Left hindlimb (tissue), 1 donor: Measurements from ENCODE around the gene LRP4.
A peak's percentile ranks its signal among the peaks of the same experiment; 100 is the strongest.

Experiments
- DNase-seq: peaks from one replicate; pipeline ENCODE4 v3.0.0-alpha.2; 2018

The LRP4 gene

DNA sequence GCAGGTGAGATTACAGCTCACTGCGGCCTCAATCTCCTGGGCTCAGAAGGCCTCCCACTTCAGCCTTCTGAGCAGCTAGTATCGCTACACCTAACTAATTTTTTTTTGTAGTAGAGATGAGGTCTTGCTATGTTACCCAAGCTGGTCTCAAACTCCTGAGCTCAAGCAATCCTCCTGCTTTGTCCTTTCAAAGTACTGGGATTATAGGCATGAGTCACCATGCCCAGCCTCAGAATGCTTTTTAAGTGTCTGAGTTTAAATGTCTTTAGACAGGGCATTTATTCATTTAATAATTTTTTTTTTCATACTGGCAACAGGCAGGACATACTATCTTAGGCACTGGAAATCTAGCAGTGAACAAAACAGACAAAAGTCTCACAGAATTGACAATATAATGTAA lies 27.7 kb downstream of the LRP4 start:
- DNase-seq, result no peak

DNA sequence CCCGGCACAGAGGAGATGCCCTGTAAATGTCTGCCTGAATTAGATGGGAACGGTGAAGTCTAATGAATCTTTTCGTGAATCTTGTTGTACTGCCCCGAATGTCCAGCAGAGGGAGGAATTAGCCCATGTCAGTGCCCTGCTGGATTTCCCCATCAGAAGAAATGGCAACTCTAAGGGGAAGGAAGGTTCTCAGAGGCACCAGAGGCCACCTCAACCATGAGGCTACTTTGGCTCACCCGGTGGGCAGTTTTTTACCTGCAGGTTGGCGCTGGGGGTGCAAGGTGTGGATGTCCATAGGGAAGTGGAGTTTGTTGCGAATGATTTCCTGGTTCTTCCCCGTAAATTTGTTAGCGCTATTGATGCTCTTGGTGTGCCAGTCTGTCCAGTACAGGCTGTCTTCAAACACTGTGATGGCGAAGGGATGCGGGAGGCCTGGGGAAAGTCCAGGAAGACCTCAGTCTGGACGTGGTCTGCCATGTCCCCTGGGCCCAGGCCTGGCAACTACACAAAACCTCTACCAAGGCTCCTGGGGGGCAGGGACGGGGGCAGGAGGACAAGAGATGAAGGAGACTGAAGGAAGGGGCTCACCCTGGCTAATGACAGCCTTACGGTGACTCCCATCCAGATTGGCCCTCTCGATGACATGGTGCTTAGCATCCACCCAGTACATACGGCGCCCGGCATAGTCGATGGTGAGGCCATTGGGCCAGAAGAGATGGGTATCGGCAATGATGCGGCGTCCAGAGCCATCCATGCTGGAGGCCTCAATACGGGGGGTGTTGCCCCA lies 28.5 kb downstream of the LRP4 start:
- peak; percentile 63 for DNase-seq

DNA sequence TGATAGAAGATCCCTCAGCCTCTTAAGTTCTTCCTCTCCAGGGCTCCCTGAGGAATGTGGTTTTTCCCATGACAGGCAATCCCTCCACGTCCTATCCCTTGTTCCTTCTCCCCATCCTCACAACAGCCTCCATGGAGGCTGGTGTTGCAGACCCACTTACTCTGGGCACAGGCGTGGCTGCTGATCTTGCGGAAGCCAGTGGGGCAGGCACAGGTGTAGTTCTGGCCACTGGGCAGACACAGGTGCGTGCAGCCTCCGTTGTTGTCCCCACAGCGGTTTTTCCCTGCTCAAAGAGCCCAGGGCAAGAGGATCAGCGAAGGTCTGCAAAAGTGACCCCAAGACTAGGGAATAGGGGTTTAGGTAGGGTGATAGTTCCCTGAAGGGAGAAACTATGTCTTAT lies 29.1 kb downstream of the LRP4 start:
- DNase-seq, result no peak

DNA sequence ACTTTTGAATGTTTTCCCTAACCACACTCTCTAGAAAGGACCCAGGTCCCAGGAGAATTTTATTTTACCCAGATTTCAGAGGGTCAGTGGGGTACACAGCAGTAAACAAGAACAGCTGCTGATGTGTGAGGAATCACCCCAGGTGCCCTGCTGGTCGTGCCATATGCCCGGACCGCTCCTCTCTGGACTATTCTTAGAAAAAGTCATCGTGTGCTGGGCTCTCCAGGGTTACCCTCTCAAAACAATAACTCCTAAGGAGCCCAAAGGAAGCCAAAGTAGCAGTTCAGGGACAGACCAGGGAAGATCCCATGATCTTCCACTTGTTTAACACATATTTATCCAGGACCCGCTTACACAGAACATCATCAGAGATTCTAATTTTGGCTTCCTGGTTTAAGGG lies 29.7 kb downstream of the LRP4 start:
- DNase-seq, result no peak

DNA sequence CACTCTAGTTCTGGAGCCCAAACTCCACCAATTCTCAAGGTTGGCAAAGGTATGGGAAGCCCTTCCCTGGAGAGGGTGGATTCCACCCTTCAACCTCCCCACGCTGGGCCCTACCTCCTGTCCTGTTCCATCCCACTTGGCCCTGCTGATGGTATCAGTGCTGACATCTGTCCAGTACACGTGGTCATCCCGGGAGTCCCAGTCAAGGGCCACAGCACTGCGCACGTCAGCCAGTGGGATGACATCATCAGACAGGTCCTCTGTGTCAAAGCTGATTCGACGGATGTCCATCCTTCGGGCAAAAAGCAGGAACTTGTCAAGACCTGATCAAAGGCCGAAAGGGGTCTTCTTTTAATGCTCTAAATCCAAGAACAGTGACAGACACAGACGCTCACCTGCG lies 32.1 kb downstream of the LRP4 start:
- DNase-seq, result no peak

DNA sequence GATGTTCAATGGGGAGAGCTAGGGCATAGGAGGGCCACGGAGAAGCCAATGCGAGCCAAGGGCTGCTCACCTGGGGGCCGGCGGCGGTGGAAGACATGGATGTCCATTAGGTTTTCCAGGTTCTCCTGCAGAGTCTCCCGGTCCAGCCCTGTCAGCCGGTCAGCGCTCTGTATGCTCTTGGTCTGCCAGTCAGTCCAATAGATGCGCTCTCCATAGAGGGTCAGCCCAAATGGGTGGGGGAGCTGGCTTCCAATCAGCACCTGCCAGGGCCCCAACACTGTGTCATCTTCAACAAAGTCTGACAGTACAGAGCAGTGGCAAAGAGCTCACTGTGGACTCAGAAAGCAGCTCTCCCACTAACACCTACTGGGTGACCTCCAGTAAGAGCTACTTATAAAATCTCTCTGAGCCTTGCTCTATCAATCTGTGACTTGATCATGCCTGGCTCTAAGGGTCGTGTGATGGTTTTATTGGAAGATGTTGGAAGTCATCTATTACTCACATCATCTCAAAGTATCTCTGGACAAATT lies 39.2 kb downstream of the LRP4 start:
- no peak for DNase-seq

DNA sequence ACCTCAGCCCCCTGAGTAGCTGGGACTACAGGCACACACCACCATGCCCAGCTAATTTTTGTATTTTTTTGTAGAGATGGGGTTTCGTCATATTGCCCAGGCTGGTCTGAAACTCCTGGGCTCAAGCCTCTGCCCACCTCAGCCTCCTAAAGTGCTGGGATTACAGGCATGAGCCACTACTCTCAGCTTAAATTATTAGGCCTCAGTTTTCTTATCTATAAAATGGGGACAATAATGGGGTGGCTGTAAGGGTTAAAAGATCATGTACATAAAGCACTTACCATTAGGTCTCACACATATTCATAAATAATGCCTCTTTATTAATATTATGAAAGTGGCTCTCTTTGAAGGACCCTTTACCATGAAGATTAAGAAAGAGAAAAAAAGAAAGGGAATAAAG lies 40.8 kb downstream of the LRP4 start:
- no peak for DNase-seq

DNA sequence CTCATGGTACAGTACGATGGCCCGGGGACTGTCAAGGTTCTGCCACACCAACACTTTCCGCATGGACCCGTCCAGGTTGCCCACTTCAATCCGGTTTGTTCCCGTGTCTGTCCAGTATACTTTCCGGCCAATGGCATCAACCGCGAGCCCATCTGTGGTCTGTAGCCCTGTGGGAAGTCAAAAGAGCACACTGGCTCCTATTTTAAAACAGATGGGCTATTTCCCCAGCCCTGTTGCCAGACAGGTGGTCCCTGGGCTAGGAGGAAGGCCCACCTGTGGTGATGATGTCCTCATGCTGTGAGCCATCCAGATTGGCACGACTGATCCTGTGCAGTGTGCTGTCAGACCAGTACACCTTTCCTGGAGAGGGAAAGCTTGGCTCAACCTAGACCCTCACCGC lies 41.9 kb downstream of the LRP4 start:
- no peak for DNase-seq

DNA sequence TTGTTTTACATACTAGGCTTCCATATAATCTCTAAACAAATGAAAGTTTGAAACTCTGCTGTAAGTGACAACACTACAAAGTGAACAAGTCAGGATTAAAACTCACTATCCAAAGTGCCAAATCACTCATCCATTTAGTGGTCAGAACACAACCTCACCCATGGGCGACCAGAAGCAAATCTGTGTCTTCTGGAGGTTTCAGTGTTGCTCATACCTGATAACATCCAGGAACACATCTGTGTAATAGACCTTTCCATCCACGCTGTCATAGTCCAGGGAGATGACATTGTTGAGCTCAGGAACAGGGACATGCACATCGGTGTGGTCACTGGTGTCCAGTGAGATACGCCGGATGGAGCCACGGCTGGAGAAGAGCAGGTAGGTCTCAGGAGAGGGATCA lies 43.8 kb downstream of the LRP4 start:
- no peak for DNase-seq

DNA sequence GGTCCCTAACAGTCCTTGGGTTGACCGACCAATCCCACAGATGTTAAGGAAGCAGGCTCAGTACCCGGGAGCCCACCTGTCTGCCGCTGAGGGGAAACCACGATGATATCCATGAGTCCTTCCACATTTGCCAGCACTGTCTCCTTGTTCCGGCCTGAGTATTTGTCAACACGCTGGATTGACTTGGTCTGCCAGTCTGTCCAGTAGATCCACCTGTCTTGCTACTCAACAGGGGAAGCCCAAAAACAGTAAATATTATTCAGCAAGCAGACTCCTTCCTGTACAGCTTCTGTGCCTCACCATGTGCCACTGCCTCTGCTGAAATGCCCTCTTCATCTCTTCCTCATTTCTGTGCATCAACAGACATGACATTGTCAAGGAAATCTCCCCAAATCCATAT lies 49.4 kb downstream of the LRP4 start:
- DNase-seq, result no peak

DNA sequence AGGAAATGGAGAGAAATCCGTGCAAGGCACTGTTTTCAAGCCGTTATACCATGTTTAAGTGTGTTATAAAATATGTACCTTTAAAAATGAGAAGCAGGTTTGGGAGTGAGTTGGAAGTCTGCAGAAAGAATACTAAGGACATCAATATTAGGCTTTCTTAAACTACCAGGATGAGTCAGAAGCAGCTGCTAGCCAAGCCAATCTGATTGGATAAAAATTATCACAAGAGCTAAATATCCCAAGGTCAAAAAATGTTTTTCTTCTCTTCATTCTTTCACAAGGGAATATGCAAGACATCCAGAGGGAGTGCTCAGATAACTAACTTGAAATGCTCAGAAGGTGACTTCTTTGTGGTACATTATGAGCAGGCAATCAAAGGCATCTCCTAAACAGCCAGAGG lies 53.0 kb downstream of the LRP4 start:
- no peak for DNase-seq

DNA sequence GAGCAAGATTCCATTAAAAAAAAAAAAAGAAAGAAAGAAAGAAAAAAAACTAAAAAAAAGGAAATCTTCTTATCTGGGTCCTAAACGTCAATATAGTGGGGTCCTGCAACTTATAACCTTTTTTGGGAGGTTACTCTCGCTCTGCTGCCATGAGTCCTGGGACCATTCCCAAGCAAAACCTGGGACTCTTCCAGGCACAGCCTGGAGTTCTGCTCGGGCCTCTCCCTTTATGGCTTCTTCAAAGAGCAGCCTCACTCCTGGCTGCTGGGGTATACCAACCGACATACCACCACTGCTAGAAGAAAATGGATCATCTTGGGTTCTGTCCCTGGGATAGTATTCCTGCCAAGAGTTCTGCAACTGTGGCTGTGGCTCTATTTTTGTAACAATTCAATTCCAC lies 58.1 kb downstream of the LRP4 start:
- DNase-seq, result no peak

DNA sequence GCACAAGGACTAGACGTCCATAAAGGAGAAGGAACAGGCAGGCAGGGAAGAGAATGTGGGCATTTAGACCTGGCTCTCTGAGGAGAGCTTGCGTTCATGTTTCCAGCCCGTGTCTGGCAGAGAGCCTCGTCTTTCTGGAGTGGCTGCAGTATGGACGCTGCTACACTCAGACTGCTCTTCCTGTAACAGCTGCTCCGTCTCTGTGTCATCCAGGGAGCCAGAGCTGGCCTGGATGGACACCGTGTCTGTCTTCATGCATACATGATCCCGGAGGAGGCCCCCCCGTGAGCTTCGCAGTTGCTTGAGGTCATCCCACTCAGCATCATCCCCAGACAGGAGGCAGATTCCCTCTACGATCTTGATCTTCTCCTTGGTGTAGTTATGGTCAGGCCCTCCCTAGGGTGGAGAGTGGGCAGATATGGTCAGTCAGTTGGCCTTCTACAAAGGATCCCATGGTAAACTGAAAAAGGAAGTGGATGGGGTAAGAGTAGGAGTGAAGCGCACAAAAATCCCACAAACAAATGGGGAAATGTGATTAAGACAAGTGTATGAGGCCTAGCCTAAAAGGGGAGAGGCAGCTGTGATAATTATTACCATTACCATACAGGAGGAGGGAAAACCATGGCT lies 59.3 kb downstream of the LRP4 start:
- no peak for DNase-seq

DNA sequence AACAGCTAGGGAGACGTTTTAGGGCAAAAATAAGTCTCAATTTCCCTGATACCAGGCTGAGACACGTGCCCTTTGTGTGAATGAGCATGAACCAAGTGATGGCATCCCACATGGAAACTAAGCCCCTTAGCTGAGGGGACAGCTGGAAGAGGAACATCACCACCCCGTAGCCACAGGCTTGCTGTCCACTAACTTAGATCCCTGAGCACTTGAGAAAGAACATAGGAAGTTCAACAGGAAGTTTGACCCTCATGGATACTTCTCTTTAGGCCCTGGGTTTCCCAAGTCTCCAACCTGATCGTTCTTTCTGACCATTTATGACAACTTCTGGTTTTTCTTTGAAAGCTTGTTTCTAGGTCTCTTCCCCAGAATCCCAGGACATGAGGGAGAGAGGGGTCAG lies 60.7 kb downstream of the LRP4 start:
- no peak for DNase-seq

DNA sequence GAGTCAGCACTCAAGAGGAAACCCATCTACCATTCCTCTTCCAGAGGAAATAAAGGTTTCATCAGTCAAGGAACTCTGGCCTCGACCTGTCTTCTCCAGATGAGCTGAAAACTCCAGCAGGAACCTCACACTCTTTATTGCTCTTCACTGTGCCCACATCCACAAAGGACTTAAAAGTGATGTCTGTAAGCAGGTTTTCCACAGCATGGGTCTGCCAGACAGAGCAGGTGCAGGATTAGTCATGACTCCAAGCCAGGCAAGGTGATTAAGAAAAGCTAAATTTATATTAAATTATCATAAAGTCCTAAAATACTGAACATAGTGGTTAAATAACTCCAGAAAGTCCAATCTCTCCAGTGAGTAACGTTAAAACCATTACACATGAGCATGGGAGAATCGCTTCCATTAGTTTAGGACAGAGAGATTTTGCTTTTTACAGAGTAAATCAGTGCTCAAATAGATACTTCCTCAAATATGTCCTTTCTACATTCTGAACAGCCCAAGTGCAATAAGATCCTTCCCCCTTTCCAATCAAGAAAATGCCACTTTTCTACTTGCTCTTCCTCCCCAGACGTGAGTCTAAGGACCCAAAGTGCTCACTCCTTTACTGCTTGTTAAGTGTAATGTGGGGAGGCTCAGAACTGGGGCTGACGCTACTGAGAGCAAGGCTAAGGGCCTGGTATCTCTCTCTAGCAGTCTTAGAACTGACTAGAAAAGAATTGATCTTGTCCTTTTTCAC lies 61.6 kb downstream of the LRP4 start:
- no peak for DNase-seq

DNA sequence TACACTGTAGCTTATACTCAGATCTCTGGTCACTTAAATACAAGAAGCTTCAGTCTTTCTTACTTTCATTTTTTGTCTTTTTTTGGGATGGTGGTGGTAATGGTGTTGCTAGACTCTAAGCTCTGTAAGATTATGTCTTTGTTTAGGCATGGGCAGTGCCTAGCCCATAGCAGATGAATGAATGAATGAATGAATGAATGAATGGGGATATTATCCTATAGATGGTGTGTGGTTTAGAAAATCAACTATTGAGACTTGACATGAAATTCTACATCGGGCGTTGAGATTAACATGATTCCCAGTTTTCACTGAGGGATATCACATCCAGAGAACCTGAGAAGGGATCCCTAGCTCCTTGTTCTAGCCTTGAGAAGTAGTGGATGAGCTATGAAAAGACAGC lies 62.5 kb downstream of the LRP4 start:
- no peak for DNase-seq

DNA sequence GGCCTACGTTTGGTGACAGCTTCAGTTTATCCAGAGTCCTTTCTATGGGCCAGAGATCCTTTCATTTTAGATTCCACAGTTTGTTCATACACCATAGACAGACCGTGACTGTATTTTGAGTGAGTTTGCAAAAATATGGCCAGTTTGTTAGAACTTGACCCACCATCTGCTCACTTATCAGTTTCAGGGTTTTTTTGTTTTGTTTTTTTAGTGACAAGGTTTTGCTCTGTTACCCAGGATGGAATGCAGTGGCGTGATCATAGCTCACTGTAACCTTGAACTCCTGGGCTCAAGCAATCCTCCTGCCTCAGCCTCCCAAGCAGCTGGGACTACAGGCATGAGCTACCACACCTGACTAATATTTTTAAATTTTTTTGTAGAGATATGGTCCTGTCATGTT lies 63.2 kb downstream of the LRP4 start:
- DNase-seq, result no peak

DNA sequence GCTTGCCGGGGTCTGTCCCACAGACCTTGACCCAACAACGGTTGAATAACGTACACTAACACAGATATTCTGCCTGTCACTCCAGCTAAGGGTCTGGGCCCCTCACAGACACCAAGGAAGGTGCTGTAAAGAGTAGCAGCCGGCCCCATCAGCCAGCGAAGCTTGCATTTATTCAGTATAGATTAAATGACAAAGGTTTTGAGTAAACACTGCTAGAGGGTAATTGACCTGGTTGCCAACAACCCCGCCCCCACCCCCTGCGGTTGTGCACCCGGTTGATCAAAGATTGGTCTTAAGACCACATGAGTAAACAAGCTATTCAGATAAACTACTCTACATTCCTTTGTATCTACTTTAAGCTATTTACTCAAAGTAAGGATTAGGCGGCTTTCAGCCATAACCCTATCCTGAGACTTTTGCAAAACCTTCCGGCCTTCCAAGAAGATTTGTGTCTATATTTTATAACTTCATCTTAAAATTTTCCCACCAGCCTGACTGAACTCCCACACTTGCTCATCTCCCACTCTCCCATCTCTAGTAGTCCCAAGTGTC lies 67.4 kb downstream of the LRP4 start:
- DNase-seq, result no peak

DNA sequence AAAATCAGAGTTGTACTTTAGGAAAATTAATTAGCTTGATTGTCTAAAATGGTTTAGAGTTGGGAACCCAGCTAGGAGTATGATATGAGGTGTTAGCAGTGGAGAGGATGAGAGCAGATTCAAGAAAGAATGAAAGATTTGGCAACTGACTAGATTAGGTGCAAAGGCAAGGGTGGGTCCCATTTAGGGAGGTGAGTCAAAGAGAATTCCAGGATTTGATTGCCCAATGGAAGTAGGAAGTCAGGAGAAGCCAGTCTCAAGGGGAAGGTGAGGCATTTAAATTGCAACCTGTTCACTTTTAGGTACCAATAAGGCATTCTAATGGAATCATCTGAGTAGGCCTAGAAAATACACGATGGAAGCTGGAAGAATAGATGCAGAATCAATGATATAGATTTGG lies 68.7 kb downstream of the LRP4 start:
- DNase-seq, result no peak

DNA sequence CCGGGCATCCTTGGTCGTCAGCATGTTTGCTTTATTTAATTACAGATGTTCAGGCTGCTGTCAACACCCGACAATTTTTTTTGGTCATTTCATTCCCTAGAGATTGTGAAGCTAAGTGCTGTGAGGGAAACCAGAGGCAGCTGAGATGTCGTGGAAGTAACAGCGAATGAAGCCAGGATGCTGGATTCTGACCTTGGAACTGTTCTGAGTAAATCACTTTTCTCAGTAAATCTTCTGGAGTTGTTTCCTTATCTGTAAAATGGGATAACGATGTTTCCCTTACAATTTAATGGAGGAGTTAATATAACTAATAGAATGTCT lies 71.9 kb downstream of the LRP4 start:
- DNase-seq, result no peak

DNA sequence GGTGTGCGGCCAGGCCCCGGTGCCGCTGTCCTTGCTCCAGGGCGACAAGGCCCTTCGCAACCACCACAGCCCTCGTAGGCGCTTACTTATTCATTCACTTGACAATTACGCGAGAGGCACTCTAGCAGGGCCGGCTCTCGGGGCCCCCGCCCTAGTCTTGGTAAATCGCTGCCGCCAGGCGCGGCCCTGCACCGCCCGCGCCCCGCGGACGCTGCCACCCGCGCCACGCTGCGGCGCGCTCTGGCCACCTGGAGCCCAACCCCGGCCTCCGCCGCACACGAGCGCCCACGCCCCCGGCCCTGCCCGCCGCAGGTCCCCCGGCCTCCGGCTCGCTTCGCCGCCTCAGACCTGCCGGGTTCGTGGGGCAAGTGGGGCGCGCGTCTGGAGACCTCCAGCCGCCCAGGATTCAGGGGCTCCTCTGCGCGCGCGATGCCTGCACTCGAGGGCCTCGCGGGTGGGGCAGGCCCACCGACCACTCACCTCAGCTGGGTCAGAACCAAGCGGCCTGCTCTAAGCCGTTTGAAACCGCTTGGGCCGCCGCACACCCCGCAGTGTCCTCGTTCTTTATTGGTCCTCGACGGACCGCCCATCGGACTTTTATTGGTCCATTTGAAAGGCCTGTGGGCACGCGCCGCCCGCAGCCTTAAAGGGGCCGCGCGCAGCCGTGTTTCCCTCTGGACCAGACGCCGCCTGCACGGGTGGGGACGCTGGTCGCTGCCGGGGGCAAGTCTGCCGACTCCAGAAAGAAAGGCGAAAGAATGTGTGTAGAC lies 72.4 kb downstream of the LRP4 start, which contains the start of gene CKAP5:
Gene CKAP5, minus strand, starts transcription at position 541 of the 770 bp plus-strand sequence. CDS start 25,049 bp downstream, outside the sequence.
- peak; percentile 93 for DNase-seq

DNA sequence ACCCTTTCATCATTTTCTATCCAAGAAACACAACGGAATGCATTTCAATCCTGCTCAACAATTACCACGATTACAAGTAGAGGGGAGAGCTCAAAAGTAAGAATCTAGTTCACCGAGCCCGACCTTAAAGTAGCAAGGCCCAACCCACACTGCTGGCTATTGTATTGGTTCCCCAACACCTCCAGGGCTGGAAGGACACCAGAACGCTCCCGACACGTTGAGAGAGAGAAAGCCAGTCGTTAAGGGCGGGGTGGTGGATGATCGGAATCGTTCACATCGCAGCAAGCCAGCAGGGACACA lies 73.0 kb downstream of the LRP4 start:
- DNase-seq, result no peak

DNA sequence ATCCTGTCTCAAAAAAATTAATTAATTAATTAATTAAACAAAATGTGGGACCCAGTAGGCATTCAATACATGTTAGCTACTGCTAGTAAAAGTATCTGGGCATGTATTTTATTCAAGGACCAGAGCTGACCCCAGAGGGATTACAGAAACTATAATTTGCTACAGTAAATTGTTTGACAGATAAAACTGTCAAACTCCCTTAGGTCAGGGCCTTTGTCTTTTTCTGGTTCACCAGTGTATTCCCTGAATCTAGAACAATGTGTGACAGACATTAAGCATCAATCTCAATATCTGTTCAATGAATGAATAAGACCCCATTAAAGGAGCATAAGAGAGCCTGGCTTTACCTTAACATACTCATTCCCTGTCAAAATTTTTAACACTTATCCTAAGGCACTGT lies 78.2 kb downstream of the LRP4 start:
- no peak for DNase-seq
